ENCODE measurements around the gene KIF2C.

KIF2C gene

GRCh38 chr1:44798481-44799365, 59.1 kb downstream of the KIF2C start:
- no peak overlapping the region for H3K4me3 ChIP-seq (ENCODE audit: low read length)
- DNase-seq (ENCODE audit: low read depth) = no peak
- no peak for TF ChIP-seq CTCF (conservative IDR thresholded peaks at IDR 0.05; ENCODE audit: low read depth, low read length)

GRCh38 chr1:44799770-44800584, 60.3 kb downstream of the KIF2C start, which contains the start of gene PLK3:
Gene PLK3, plus strand, starts transcription at chr1:44800377. Its CDS starts 87 bp downstream, at chr1:44800464.
- DNase-seq (ENCODE audit: low read depth) = peak; percentile 93
- peak; percentile 90 for TF ChIP-seq CTCF (conservative IDR thresholded peaks at IDR 0.05; ENCODE audit: low read depth, low read length)
- peak within 1 kb of the TSS; percentile 84 for H3K4me3 ChIP-seq (ENCODE audit: low read length)

GRCh38 chr1:44801491-44802305, 62.1 kb downstream of the KIF2C start:
- H3K4me3 ChIP-seq (ENCODE audit: low read length) = peak overlapping the region; percentile 64
- TF ChIP-seq CTCF (conservative IDR thresholded peaks at IDR 0.05; ENCODE audit: low read depth, low read length) = no peak
- DNase-seq (ENCODE audit: low read depth) = no peak

- H3K4me3 ChIP-seq (ENCODE audit: low read length) = peak overlapping the region; percentile 64
- no peak for DNase-seq (ENCODE audit: low read depth)
- no peak for TF ChIP-seq CTCF (conservative IDR thresholded peaks at IDR 0.05; ENCODE audit: low read depth, low read length)
Measured at GRCh38 chr1:44802306-44803061, 62.8 kb downstream of the KIF2C start.

- peak overlapping the region; percentile 2 for H3K4me3 ChIP-seq (ENCODE audit: low read length)
- TF ChIP-seq CTCF (conservative IDR thresholded peaks at IDR 0.05; ENCODE audit: low read depth, low read length) = no peak
- no peak for DNase-seq (ENCODE audit: low read depth)
Measured at GRCh38 chr1:44803062-44803311, 63.4 kb downstream of the KIF2C start.

- peak overlapping the region; percentile 2 for H3K4me3 ChIP-seq (ENCODE audit: low read length)
- no peak for TF ChIP-seq CTCF (conservative IDR thresholded peaks at IDR 0.05; ENCODE audit: low read depth, low read length)
- DNase-seq (ENCODE audit: low read depth) = no peak
Measured at GRCh38 chr1:44803312-44804095, 63.9 kb downstream of the KIF2C start.

Data from retinal pigment epithelial cell (primary cell).